ENCODE measurements around the gene F12.

Gene F12

GRCh38 chr5:177367981-177368868, 41.1 kb downstream of the F12 start:
- Histone ChIP-seq H3K27me3 (ENCODE audit: insufficient read depth, low read depth) (no peaks in the 10 kb centered on the region), H3K4me1 (ENCODE audit: low read depth, poor library complexity, severe bottlenecking) (peaks cover 32% of the 10 kb centered on the region), H3K79me2 (ENCODE audit: insufficient read depth, low read depth) (no peaks in the 10 kb centered on the region), H4K20me1 (ENCODE audit: insufficient read depth) (no peaks in the 10 kb centered on the region), H3K4me3 (IDR thresholded peaks at IDR 0.05; ENCODE audit: insufficient read depth, low read depth, low read length) (no peak overlapping the region), H3K4me2 (no peak overlapping the region), H2AFZ (ENCODE audit: low read depth) (no peak overlapping the region), H3K36me3 (ENCODE audit: insufficient read depth) (no peaks in the 10 kb centered on the region), H3K9ac (no peak overlapping the region), H3K27ac (no peak overlapping the region)
- no peak for TF ChIP-seq CTCF (conservative IDR thresholded peaks at IDR 0.05; ENCODE audit: low read depth, low read length)

- Histone ChIP-seq H3K27me3 (ENCODE audit: insufficient read depth, low read depth) (no peaks in the 10 kb centered on the region), H3K4me1 (ENCODE audit: low read depth, poor library complexity, severe bottlenecking) (peaks cover 34% of the 10 kb centered on the region), H3K36me3 (ENCODE audit: insufficient read depth) (no peaks in the 10 kb centered on the region), H3K9ac (no peak overlapping the region), H3K27ac (no peak overlapping the region), H2AFZ (ENCODE audit: low read depth) (no peak overlapping the region), H3K4me3 (IDR thresholded peaks at IDR 0.05; ENCODE audit: insufficient read depth, low read depth, low read length) (no peak overlapping the region), H3K4me2 (no peak overlapping the region), H4K20me1 (ENCODE audit: insufficient read depth) (no peaks in the 10 kb centered on the region), H3K79me2 (ENCODE audit: insufficient read depth, low read depth) (no peaks in the 10 kb centered on the region)
- no peak for TF ChIP-seq CTCF (conservative IDR thresholded peaks at IDR 0.05; ENCODE audit: low read depth, low read length)
Measured at GRCh38 chr5:177367323-177367848, 42.0 kb downstream of the F12 start.

GRCh38 chr5:177366528-177367322, 42.6 kb downstream of the F12 start:
- Histone ChIP-seq H3K9ac (no peak overlapping the region), H4K20me1 (ENCODE audit: insufficient read depth) (no peaks in the 10 kb centered on the region), H3K4me2 (no peak overlapping the region), H3K27ac (no peak overlapping the region), H3K27me3 (ENCODE audit: insufficient read depth, low read depth) (no peaks in the 10 kb centered on the region), H3K36me3 (ENCODE audit: insufficient read depth) (no peaks in the 10 kb centered on the region), H2AFZ (ENCODE audit: low read depth) (no peak overlapping the region), H3K79me2 (ENCODE audit: insufficient read depth, low read depth) (no peaks in the 10 kb centered on the region), H3K4me3 (IDR thresholded peaks at IDR 0.05; ENCODE audit: insufficient read depth, low read depth, low read length) (no peak overlapping the region), H3K4me1 (ENCODE audit: low read depth, poor library complexity, severe bottlenecking) (peaks cover 41% of the 10 kb centered on the region)
- no peak for TF ChIP-seq CTCF (conservative IDR thresholded peaks at IDR 0.05; ENCODE audit: low read depth, low read length)

GRCh38 chr5:177365845-177366527, 43.4 kb downstream of the F12 start:
- Histone ChIP-seq H3K4me3 (IDR thresholded peaks at IDR 0.05; ENCODE audit: insufficient read depth, low read depth, low read length) (no peak overlapping the region), H3K27me3 (ENCODE audit: insufficient read depth, low read depth) (no peaks in the 10 kb centered on the region), H3K79me2 (ENCODE audit: insufficient read depth, low read depth) (no peaks in the 10 kb centered on the region), H3K4me2 (no peak overlapping the region), H3K27ac (no peak overlapping the region), H2AFZ (ENCODE audit: low read depth) (no peak overlapping the region), H3K4me1 (ENCODE audit: low read depth, poor library complexity, severe bottlenecking) (peaks cover 48% of the 10 kb centered on the region), H3K36me3 (ENCODE audit: insufficient read depth) (no peaks in the 10 kb centered on the region), H3K9ac (no peak overlapping the region), H4K20me1 (ENCODE audit: insufficient read depth) (no peaks in the 10 kb centered on the region)
- no peak for TF ChIP-seq CTCF (conservative IDR thresholded peaks at IDR 0.05; ENCODE audit: low read depth, low read length)

Measured in KMS-11 (cell line).